GM21423 (cell line): ENCODE measurements around the gene TMEM47.

ENCODE experiments used
- ATAC-seq: cut with Tn5 transposase; IDR thresholded peaks from one replicate; pipeline ENCODE4 v1.9.1; 2021; ENCODE audit warnings: mild to moderate bottlenecking, moderate library complexity; ENCODE audit not compliant: unreplicated experiment

TMEM47 gene

DNA sequence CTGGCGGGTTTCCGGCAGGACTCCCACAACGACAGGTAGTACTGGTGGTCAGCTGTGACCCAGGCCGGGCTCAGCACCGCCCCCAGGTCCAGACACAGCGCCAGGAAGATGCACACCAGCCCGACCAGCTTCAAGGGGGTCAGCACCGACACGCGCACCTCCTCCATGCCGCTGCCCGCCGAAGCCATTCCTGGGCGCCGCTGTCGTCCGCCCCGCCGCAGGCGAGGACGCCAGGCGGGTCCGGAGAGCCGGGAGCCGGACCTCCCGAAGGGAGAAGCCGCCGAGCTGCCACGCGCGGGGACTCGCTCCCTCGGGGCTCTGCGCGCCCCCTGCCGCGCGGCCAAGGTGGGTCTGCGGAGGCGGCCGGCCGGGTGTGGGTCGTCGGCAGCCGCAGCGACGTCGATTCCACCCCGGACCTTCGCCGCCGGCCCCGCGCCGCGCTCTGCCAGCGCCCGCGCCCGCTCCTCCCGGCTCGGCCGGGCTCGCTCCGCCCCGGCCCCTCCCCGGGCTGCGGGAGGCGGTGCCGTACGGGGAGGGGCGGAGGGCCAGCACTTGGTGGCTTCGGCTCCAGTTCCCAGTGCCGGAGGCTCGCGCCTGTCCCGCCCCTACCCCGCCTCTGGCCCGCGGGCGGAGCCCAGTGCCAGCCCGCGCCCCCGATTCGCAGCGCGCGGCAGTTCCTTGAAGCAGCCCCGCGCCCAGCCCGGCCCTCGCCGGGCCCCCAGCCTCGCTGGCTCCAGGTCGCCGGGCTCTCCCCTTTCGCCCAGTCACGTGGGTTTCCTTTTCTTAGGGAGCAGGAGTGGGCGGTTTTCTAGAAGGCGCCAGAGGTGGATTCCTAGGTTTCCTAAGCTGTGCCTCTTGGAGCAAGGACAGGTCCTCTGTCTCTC is at the start of gene TMEM47:
Gene TMEM47 (minus strand): TSS at position 444 of the 884 bp plus-strand sequence. CDS start 256 bp downstream, at position 188.
- no peak for ATAC-seq

- no peak for ATAC-seq
These were observed 30.0 kb upstream of the TMEM47 start for GRCh38 chrX:34687095-34687494.

DNA sequence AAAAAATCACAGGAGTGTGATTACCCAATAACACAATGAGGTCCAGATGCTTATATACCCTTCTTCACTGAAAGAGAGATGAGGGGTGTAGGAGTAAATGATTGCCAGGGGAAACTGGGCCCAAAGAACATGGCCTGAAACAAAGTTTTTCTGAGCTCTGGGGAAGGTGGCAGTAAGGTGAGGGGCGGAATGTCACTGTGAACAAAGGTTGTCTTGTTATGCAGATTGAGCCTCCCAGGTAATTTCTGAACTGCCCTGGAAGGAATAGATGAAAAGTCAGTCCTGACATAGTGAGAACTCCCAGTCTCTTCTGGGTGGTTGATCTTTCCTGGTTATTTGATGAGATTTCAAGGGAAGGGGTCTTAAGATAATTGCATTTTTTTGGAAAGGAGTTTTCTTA is 2.5 kb upstream of the TMEM47 start:
- ATAC-seq, result no peak

DNA sequence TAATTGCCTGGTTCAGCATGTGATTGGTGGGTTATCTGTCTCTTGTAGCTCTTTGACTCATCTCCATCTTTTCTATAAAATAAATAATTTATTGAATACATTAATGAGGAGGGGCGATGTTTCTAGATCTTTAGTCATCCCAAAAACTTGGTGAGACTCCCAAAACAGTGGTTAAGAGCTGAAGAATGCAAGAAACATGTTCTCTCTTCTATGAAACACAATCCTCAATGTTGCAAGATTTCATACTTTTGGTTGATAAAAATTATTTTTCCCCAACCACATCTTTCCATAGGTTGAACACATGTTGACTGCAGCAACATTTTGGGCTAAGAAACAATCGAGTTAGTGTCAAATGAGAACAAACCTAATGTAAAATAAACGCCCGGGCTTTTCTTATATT is 1.2 kb upstream of the TMEM47 start:
- ATAC-seq, result no peak

GRCh38 chrX:34657726-34658070 is 613 bp upstream of the TMEM47 start:
- no peak for ATAC-seq

DNA sequence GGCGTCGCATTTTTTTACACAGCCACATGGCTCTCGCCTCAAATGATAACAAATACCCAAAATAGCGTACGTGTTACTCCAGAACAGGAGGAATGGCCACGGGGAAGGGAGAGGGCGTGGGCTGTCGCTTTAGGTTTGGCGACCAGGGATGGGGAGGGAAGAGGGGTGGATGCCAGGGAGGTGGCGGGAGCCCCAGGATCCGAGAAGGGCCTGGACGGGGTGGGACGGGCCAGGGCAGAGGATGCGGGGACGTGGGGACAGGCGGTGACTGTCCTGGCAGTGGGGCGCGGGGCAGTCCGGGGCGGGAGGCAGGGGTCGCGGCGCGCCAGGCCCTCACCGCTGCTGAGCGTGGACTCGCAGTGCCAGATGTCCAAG is 631 bp downstream of the TMEM47 start:
- no peak for ATAC-seq

GRCh38 chrX:34655501-34656455 is 1.3 kb downstream of the TMEM47 start:
- no peak for ATAC-seq

- ATAC-seq, result no peak
These were observed 2.2 kb downstream of the TMEM47 start for GRCh38 chrX:34654696-34655490.

- no peak for ATAC-seq
These were observed 3.3 kb downstream of the TMEM47 start for GRCh38 chrX:34653811-34654210.

GRCh38 chrX:34642849-34643248 is 14.2 kb downstream of the TMEM47 start:
- no peak for ATAC-seq

GRCh38 chrX:34638116-34638515 is 19.0 kb downstream of the TMEM47 start:
- no peak for ATAC-seq

GRCh38 chrX:34634349-34634748 is 22.7 kb downstream of the TMEM47 start:
- ATAC-seq, result no peak

GRCh38 chrX:34632384-34632783 is 24.7 kb downstream of the TMEM47 start:
- no peak for ATAC-seq

DNA sequence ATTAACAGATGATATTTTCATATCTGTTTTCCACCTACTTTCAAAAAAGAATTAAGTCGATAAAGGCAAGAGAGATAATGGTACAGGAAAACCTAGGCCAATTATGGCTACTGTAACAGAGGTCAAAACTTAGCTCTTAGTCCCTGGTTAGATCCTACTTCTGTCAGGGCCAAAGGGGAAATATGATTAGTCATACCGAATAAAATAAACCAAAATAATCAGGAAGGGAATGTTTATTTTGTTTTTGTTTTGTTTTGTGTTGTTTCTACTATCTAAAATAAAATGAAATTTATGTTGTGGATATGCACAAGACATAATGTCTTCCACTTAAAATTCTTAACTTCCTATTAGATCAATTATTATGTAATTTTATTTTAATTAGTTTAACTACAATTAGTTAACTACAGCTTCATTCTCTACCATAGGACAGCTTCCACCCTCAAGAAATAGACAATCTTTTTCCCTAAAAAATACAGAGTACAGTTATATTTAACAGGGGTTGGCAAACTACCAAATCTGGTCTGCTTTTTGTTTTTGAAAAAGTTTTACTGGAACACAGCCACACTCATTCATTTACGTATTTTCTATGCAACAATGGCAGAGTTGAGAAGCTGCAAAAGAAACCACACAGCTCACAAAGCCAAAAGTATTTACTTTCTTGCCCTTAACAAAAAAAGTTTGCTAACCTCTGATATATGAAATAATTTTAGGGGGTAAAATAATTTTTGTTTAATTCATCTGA is 25.4 kb downstream of the TMEM47 start:
- ATAC-seq, result no peak

- no peak for ATAC-seq
These were observed 27.5 kb downstream of the TMEM47 start for GRCh38 chrX:34629572-34629971.

DNA sequence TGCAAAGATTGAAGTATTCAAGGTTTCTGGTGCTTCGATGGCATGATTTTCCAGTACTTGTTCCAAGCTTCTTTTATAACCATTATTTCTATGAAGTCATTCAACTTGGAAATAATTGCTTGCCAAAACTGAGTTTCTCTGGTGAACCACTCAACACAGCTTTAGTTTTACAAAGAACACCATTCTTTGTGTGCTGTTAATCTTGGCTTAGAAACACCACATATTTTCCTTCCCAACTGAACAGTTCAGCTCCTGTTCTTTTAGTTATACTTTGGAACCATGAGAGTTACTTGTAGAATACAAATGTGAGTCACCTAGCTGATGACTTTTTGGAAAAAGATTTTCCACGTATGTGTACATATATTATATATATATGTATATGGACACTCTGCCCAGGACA is 32.7 kb downstream of the TMEM47 start:
- ATAC-seq, result no peak

DNA sequence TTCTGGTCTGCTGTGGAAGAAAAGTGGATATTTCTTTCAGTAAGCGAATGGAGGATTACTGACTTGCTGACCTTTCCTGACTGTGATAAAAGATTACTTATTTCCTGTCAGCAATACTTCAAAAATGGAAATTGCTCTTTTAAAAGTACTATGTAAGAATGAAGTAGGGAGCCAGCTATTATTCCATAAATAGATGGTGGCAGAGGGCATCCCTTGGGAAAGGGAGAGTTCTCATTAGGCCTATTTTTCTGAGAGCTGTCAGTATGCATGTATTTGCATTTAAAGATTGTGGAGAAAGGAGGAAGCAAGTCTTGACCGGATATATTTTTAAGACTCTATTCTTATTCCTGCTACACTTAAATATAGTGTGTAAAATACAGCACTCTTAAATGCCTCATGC is 37.2 kb downstream of the TMEM47 start:
- no peak for ATAC-seq

DNA sequence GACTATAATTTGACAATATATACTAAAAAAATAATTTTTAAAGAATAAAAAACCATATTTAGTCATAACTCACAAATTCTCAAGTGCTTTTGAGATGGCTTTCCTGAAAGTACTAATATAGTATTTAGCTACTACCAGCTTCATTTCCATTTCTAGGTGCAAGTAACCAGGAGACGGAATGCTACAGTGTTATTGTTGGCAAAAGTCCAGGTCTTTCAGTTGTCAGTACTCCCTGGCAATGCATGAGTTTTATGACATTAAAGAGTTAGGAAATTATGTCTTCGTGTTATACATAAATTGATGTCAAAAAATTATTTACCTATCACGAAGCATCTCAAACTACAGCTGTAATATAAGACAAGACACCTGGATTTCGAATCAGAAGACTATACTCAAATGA is 45.0 kb downstream of the TMEM47 start:
- no peak for ATAC-seq

DNA sequence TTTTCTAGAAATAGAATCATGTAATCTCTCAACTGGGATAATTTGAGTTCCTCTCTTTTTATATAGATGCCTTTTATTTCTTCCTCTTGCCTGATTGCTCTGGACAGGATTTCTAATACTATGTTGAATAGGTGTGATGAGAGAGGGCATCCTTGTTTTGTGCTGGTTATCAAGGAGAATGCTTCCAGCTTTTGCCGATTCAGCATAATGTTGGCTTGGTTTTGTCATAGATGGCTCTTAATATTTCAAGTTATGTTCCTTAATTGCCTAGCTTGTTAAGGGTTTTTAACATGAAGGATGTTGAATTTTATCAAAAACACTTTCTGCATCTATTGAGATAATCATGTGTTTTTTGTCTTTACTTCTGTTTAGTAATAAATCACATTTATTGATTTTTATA is 58.7 kb downstream of the TMEM47 start:
- no peak for ATAC-seq

- no peak for ATAC-seq
These were observed 70.1 kb downstream of the TMEM47 start for GRCh38 chrX:34586936-34587335.
